Colonic mucosa (tissue), 4 donors: ENCODE results near the gene SLC15A3. TPM values are rescaled to one million over a fixed set of nuclear protein-coding genes. Genes with fewer than 3 reads are reported as not detected.

Experiments
- DNase-seq: peaks from one replicate; pipeline ENCODE4 v3.0.0-alpha.2; 2020
- H3K27ac ChIP-seq: fragments of 200-600 bp; one replicate; pipeline ENCODE4 v1.8.0; 2021
- H3K27me3 ChIP-seq: fragments of 200-600 bp; one replicate; pipeline ENCODE4 v1.8.0; 2021
- H3K36me3 ChIP-seq: fragments of 200-600 bp; one replicate; pipeline ENCODE4 v1.8.0; 2021
- H3K4me1 ChIP-seq: fragments of 200-600 bp; one replicate; pipeline ENCODE4 v1.8.0; 2021; ENCODE audit warnings: mild to moderate bottlenecking
- H3K4me3 ChIP-seq: fragments of 200-600 bp; one replicate; pipeline ENCODE4 v1.8.0; 2021
- H3K9ac ChIP-seq, 2 donors: one replicate each; pipeline ENCODE4 v1.7.0; 2013; ENCODE audit warnings: control low read depth in 2 of 2, low read depth in 2 of 2, low read length in 2 of 2
- H3K9me3 ChIP-seq: fragments of 200-600 bp; one replicate; pipeline ENCODE4 v1.8.0; 2021
- CTCF ChIP-seq: fragments of 200-600 bp; IDR thresholded peaks from one replicate; pipeline ENCODE4 v1.8.0; 2022; ENCODE audit warnings: antibody characterized with exemption, mild to moderate bottlenecking
- intact Hi-C: fragments of 100-400 bp; cut with DNase I; formaldehyde crosslinking; loops from one replicate; pipeline ENCODE4 v1.14.1; 2022
- total RNA-seq, 2 donors: library from RNA; stranded (reverse); fragmentation: NEBNext Ultra II Directional in 1 of 2; extraction: Animal tissue kit (Norgen Biotek cat#: 25700) in 1 of 2; gene quantifications; one replicate each; pipeline ENCODE4 v1.2.1, GENCODE V29; 2021
- donor health status: healthy.
- donor health status: DM: no; HTN: no; CAD: no.
- donor health status: DM: no; HTN: no; CAD: no.

SLC15A3 gene
- total RNA-seq, 2 donors from 2014 or later: 6.6 to 14.4 TPM

- Histone ChIP-seq H3K4me1 (no peaks in the 10 kb centered on the region), H3K9ac (no peak overlapping the region), H3K9me3 (no peaks in the 10 kb centered on the region), H3K27me3 (no peaks in the 10 kb centered on the region), H3K4me3 (no peak overlapping the region), H3K27ac (no peak overlapping the region), H3K36me3 (no peaks in the 10 kb centered on the region)
- TF ChIP-seq CTCF: peak; percentile 88
- peak; percentile 67 for DNase-seq
- intact Hi-C loops: loop anchor here (2.0 kb wide), 1 partner anchor 158 kb away; no protein-coding TSS in a partner anchor
These were observed 18.4 kb upstream of the SLC15A3 start for GRCh38 chr11:60970369-60970774.

DNA sequence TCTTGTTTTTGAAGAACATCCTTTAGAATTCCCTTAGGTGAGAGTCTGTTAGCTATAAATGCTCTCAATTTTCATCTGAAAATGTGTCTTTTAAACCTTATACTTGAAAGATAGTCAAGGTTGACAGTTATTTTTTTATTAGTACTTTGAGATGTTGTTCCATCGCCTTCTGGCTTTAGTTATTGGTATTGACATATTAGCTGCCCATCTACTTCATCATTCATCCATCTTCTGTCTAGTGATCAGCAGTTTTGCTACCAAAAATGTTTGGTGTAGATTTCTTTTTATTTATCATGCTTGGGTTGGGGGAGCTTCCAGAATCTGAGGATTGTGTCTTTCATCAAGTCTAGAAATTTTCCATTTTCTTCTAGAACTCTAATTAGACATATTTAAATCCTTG, 16.2 kb upstream of the SLC15A3 start:
- TF ChIP-seq CTCF: no peak
- H3K9me3 ChIP-seq: no peaks in the 10 kb centered on the region
- intact Hi-C loops: no loop called here
- no peak for DNase-seq
- H3K4me1 ChIP-seq: no peaks in the 10 kb centered on the region
- no peaks in the 10 kb centered on the region for H3K36me3 ChIP-seq
- H3K27me3 ChIP-seq: no peaks in the 10 kb centered on the region
- no peak overlapping the region for H3K27ac ChIP-seq
- H3K4me3 ChIP-seq: no peak overlapping the region
- H3K9ac ChIP-seq: no peak overlapping the region

DNA sequence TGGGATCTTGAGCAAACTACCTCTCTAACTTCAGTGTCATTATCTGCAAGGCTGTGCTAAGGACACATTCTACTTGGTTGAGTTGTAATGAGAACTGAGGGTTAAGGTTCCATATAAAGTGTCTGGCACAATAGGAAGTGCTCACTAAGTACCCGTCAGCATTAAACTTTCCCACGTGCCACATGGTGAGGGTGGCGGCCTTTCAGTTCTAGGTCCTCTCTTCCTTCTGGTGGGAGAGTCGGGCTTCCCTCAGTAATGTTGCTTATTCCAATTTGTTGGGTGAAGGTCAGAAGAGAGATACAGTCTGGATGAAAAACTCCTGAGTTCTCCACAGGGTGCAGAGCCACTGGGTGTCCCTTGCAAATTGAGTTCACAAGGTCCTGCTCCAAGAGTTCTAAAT, 14.9 kb upstream of the SLC15A3 start:
- Histone ChIP-seq H3K27ac (no peak overlapping the region), H3K4me1 (no peaks in the 10 kb centered on the region), H3K27me3 (no peaks in the 10 kb centered on the region), H3K9me3 (no peaks in the 10 kb centered on the region), H3K36me3 (no peaks in the 10 kb centered on the region), H3K4me3 (no peak overlapping the region), H3K9ac (no peak overlapping the region)
- no peak for TF ChIP-seq CTCF
- intact Hi-C loops: no loop called here
- DNase-seq: no peak

DNA sequence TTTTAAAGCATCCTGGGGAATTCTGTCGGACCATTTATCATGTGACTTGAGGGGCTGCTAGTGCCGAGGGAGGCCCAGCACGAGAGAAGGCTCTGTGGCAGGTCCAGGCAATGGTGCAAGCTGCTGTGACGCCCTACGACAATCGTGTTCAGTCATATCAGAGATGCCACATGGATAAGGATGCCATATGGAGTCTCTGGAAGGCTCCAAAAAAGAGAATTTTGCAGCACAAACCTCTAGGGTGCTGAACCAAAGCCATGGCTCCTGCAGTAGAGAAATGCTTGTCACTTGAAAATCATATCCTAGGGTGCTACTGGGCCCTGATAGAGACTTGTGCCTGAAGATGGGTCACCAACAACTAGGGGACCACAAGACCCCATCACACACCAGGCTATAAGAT, 12.8 kb upstream of the SLC15A3 start:
- H3K4me1 ChIP-seq: no peaks in the 10 kb centered on the region
- no peak overlapping the region for H3K27ac ChIP-seq
- no peak for TF ChIP-seq CTCF
- DNase-seq: no peak
- intact Hi-C loops: no loop called here
- no peak overlapping the region for H3K9ac ChIP-seq
- no peaks in the 10 kb centered on the region for H3K36me3 ChIP-seq
- no peaks in the 10 kb centered on the region for H3K27me3 ChIP-seq
- no peak overlapping the region for H3K4me3 ChIP-seq
- H3K9me3 ChIP-seq: no peaks in the 10 kb centered on the region

DNA sequence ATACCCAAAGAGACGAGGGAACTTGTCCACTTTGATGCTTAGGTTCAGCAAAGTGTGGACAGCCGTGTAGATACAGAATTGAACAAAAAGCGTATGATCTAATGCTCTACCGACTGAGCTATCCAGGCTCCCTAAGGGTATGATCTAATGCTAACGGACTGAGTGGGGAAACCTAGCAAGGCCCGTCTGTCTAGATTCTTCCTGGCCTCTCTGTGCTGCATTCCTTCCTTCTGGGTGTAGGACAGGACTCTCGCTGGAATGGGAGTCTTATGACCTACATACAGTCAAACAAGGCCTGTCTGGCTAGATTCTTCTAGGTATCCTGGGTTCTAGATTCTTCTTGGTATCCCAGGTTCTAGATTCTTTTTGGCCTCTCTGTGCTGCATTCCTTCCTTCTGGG, 8.4 kb upstream of the SLC15A3 start:
- no peaks in the 10 kb centered on the region for H3K4me1 ChIP-seq
- H3K9ac ChIP-seq: no peak overlapping the region
- no peaks in the 10 kb centered on the region for H3K27me3 ChIP-seq
- H3K36me3 ChIP-seq: no peaks in the 10 kb centered on the region
- no peak for TF ChIP-seq CTCF
- no peak overlapping the region for H3K27ac ChIP-seq
- no peak overlapping the region for H3K4me3 ChIP-seq
- H3K9me3 ChIP-seq: no peaks in the 10 kb centered on the region
- DNase-seq: no peak
- intact Hi-C loops: no loop called here

- TF ChIP-seq CTCF: no peak
- H3K9ac ChIP-seq: no peak overlapping the region
- no peak for DNase-seq
These were observed 7.5 kb upstream of the SLC15A3 start for GRCh38 chr11:60959431-60959830.

More at GRCh38 chr11:60959431-60959830, 7.5 kb upstream of the SLC15A3 start:
- intact Hi-C loops: no loop called here
- Histone ChIP-seq H3K9me3 (no peaks in the 10 kb centered on the region), H3K27me3 (no peaks in the 10 kb centered on the region), H3K36me3 (no peaks in the 10 kb centered on the region), H3K4me1 (no peaks in the 10 kb centered on the region), H3K4me3 (no peak overlapping the region), H3K27ac (no peak overlapping the region)
